H1 (cell line): Measurements from ENCODE around the gene KANSL3. TPM values are rescaled to one million over a fixed set of nuclear protein-coding genes. Genes with fewer than 3 reads are reported as not detected.

Source experiments
- CTCF ChIA-PET: fragments of 300-600 bp; sonication (Branson Sonifier 250); formaldehyde crosslinking; loops from one replicate; lab custom pipeline; 2021; ENCODE audit not compliant: partially characterized antibody; lab: Charles Lee
- POLR2A ChIA-PET: fragments of 300-600 bp; sonication (Branson Sonifier 250); formaldehyde crosslinking; loops from one replicate; lab custom pipeline; 2021; ENCODE audit warnings: inconsistent platforms; ENCODE audit not compliant: partially characterized antibody; lab: Charles Lee
- DNase-seq, 2 experiments: peaks; one replicate each; pipeline versions ENCODE4 v3.0.0 to v3.0.0-alpha.2; 2010 to 2022; ENCODE audit warnings: low spot score in 2 of 2, low read depth in 1 of 2, mixed read lengths in 1 of 2
- FAIRE-seq: peaks from 2 replicates; lab custom pipeline; 2011; peaks lifted over from hg19 to GRCh38; lab: Jason Lieb, UNC
- H2AFZ ChIP-seq: 2 replicates; pipeline ENCODE4 v1.8.1; 2012; ENCODE audit warnings: low read length, inconsistent platforms
- H2AK5ac ChIP-seq: 2 replicates; pipeline ENCODE4 v1.6.1; 2013; ENCODE audit warnings: low read depth, low read length
- H2BK120ac ChIP-seq: replicated peaks from 2 replicates; pipeline ENCODE3; 2013; ENCODE audit warnings: low read depth, low read length, inconsistent platforms
- H2BK12ac ChIP-seq: 2 replicates; pipeline ENCODE4 v1.6.1; 2013; ENCODE audit warnings: low read depth, low read length
- H2BK15ac ChIP-seq: 2 replicates; pipeline ENCODE4 v1.6.1; 2013; ENCODE audit warnings: low read length
- H2BK20ac ChIP-seq: 2 replicates; pipeline ENCODE4 v1.6.1; 2013; ENCODE audit warnings: low read length
- H2BK5ac ChIP-seq: 2 replicates; pipeline ENCODE4 v1.6.1; 2013; ENCODE audit warnings: low read depth, low read length
- H3K14ac ChIP-seq: 2 replicates; pipeline ENCODE4 v1.6.1; 2013; ENCODE audit warnings: inconsistent platforms; ENCODE audit not compliant: insufficient read length
- H3K18ac ChIP-seq: 2 replicates; pipeline ENCODE4 v1.6.1; 2013; ENCODE audit warnings: low read length; ENCODE audit errors: extremely low read depth
- H3K23ac ChIP-seq: 2 replicates; pipeline ENCODE4 v1.6.1; 2013; ENCODE audit warnings: inconsistent platforms; ENCODE audit not compliant: insufficient read length
- H3K23me2 ChIP-seq: 2 replicates; pipeline ENCODE4 v1.6.1; 2013; ENCODE audit warnings: low read depth, low read length
- H3K27ac ChIP-seq: 2 replicates; pipeline ENCODE4 v1.6.1; 2011; ENCODE audit warnings: low read depth, low read length, inconsistent platforms
- H3K27me3 ChIP-seq, 4 experiments: replicated peaks in 1 of 4; 1 replicate in 1 of 4; 2 replicates in 3 of 4; pipeline versions ENCODE4 v1.6.1 to v1.8.1; 2011 to 2013; ENCODE audit warnings: low read length in 3 of 4, mild to moderate bottlenecking in 3 of 4, inconsistent platforms in 2 of 4, mixed read lengths in 2 of 4, moderate library complexity in 1 of 4; ENCODE audit not compliant: control insufficient read depth in 3 of 4, insufficient read depth in 3 of 4; ENCODE audit errors: extremely low read depth in 1 of 4
- H3K36me3 ChIP-seq, 4 experiments: 2 replicates each; pipeline versions ENCODE4 v1.6.1 to v1.8.1; 2011 to 2013; ENCODE audit warnings: mild to moderate bottlenecking in 4 of 4, low read length in 3 of 4, moderate library complexity in 2 of 4, control low read depth in 1 of 4, inconsistent platforms in 1 of 4; ENCODE audit not compliant: insufficient read depth in 4 of 4, control insufficient read depth in 2 of 4
- H3K4ac ChIP-seq: replicated peaks from 2 replicates; pipeline ENCODE3; 2013; ENCODE audit warnings: low read length, low read depth, mixed read lengths, inconsistent platforms; ENCODE audit not compliant: insufficient read length
- H3K4me1 ChIP-seq, 4 experiments: replicated peaks in 1 of 4; 1 replicate in 1 of 4; 2 replicates in 3 of 4; pipeline versions ENCODE4 v1.6.1 to v1.8.1; 2011 to 2013; ENCODE audit warnings: low read length in 3 of 4, inconsistent platforms in 2 of 4, mixed read lengths in 1 of 4; ENCODE audit not compliant: insufficient read depth in 4 of 4, control insufficient read depth in 3 of 4
- H3K4me2 ChIP-seq, 2 experiments: 2 replicates each; pipeline versions ENCODE4 v1.6.1 to v1.8.1; 2011 to 2013; ENCODE audit warnings: low read depth in 2 of 2, low read length in 2 of 2, control low read depth in 1 of 2, inconsistent platforms in 1 of 2, mild to moderate bottlenecking in 1 of 2; ENCODE audit not compliant: insufficient read depth in 1 of 2
- H3K4me3 ChIP-seq, 4 experiments: fragments of 200-600, 300-600 bp in 1 of 4; sonication (generic), shearing (Covaris generic), sonication (Bioruptor Twin) in 1 of 4; 2 replicates each; pipeline versions ENCODE4 v1.5.1 to v1.8.1; 2011 to 2016; ENCODE audit warnings: low read length in 4 of 4, low read depth in 3 of 4, control low read depth in 2 of 4, inconsistent platforms in 2 of 4, mild to moderate bottlenecking in 2 of 4, mixed read lengths in 1 of 4, moderate library complexity in 1 of 4; ENCODE audit not compliant: insufficient read depth in 2 of 4; ENCODE audit errors: extremely low read depth in 1 of 4
- H3K56ac ChIP-seq: replicated peaks from 2 replicates; pipeline ENCODE3; 2013; ENCODE audit warnings: low read depth, mild to moderate bottlenecking, mixed read lengths, low read length, inconsistent platforms; ENCODE audit not compliant: insufficient read length
- H3K79me1 ChIP-seq: 2 replicates; pipeline ENCODE4 v1.6.1; 2013; ENCODE audit warnings: low read depth, low read length, control low read depth
- H3K79me2 ChIP-seq, 2 experiments: 2 replicates each; pipeline versions ENCODE4 v1.6.1 to v1.8.1; 2012 to 2013; ENCODE audit warnings: low read length in 2 of 2, mild to moderate bottlenecking in 2 of 2, inconsistent platforms in 1 of 2; ENCODE audit not compliant: insufficient read depth in 2 of 2, control insufficient read depth in 1 of 2
- H3K9ac ChIP-seq, 4 experiments: replicated peaks in 1 of 4; 1 replicate in 1 of 4; 2 replicates in 3 of 4; pipeline versions ENCODE4 v1.6.1 to v1.8.1; 2011 to 2013; ENCODE audit warnings: low read depth in 3 of 4, low read length in 3 of 4, control low read depth in 2 of 4, mild to moderate bottlenecking in 2 of 4, moderate library complexity in 2 of 4, inconsistent platforms in 1 of 4; ENCODE audit errors: extremely low read depth in 1 of 4
- H3K9me3 ChIP-seq, 2 experiments: 2 replicates each; pipeline versions ENCODE4 v1.6.1 to v1.8.1; 2012 to 2013; ENCODE audit warnings: mild to moderate bottlenecking in 2 of 2, moderate library complexity in 2 of 2, control low read depth in 1 of 2, inconsistent platforms in 1 of 2, low read depth in 1 of 2, low read length in 1 of 2, mixed read lengths in 1 of 2; ENCODE audit not compliant: insufficient read depth in 2 of 2
- H4K20me1 ChIP-seq, 2 experiments: replicated peaks in 1 of 2; 2 replicates each; pipeline versions ENCODE3 to v1.8.1; 2011 to 2013; ENCODE audit warnings: inconsistent platforms in 2 of 2, low read length in 2 of 2, mild to moderate bottlenecking in 1 of 2; ENCODE audit not compliant: insufficient read depth in 2 of 2, control insufficient read depth in 1 of 2
- H4K5ac ChIP-seq: 2 replicates; pipeline ENCODE4 v1.6.1; 2013; ENCODE audit warnings: low read length, low read depth, mixed read lengths, inconsistent platforms; ENCODE audit not compliant: insufficient read length
- H4K8ac ChIP-seq: 2 replicates; pipeline ENCODE4 v1.8.0; 2013; ENCODE audit warnings: mild to moderate bottlenecking, moderate library complexity, low read length, inconsistent platforms; ENCODE audit not compliant: insufficient read depth; ENCODE audit errors: extremely low read depth
- H4K91ac ChIP-seq: replicated peaks from 2 replicates; pipeline ENCODE3; 2013; ENCODE audit warnings: low read length, mixed read lengths, inconsistent platforms; ENCODE audit not compliant: insufficient read length
- ASH2L ChIP-seq: fragments of 200-600, 300-600 bp; sonication (generic); IDR thresholded peaks from one replicate; pipeline ENCODE4 v1.7.1; 2017; ENCODE audit warnings: low read length
- ATF2 ChIP-seq: IDR thresholded peaks from 2 replicates; pipeline ENCODE4 v1.6.1; 2012; ENCODE audit warnings: low read length, inconsistent platforms
- CREB1 ChIP-seq: IDR thresholded peaks from 2 replicates; pipeline ENCODE4 v1.6.1; 2012; ENCODE audit warnings: inconsistent platforms
- GTF2F1 ChIP-seq: IDR thresholded peaks from 2 replicates; pipeline ENCODE4 v1.6.1; 2012; ENCODE audit warnings: low read depth, low read length, improper control_type of control experiment, borderline replicate concordance
- POU5F1 ChIP-seq: IDR thresholded peaks from 2 replicates; pipeline ENCODE4 v1.6.1; 2011; ENCODE audit warnings: low read depth, mild to moderate bottlenecking, low read length, moderate library complexity
- SP2 ChIP-seq: IDR thresholded peaks from 2 replicates; pipeline ENCODE4 v1.6.1; 2012; ENCODE audit warnings: mild to moderate bottlenecking, low read length, inconsistent platforms
- SRF ChIP-seq: IDR thresholded peaks from 2 replicates; pipeline ENCODE4 v1.6.1; 2011; ENCODE audit warnings: mild to moderate bottlenecking, low read depth, low read length, moderate library complexity
- SUZ12 ChIP-seq: fragments of 200-600 bp; sonication (generic); IDR thresholded peaks from 2 replicates; pipeline ENCODE4 v1.6.1; 2012; ENCODE audit warnings: mild to moderate bottlenecking, inconsistent platforms, low read length, moderate library complexity, mixed read lengths
- WGBS, 2 experiments: shearing (Covaris generic) in 1 of 2; methylation state at CpG; one replicate each; pipeline versions ENCODE4 v1.1.6 to v1.1.7; 2013 to 2015; ENCODE audit warnings: low lambda C conversion rate in 2 of 2, mixed read lengths in 2 of 2, inconsistent platforms in 1 of 2, low coverage in 1 of 2, missing lambda C conversion rate in 1 of 2; ENCODE audit not compliant: insufficient replicate concordance in 2 of 2, insufficient coverage in 1 of 2, insufficient read length in 1 of 2; ENCODE audit errors: extremely low coverage in 1 of 2, missing lambda C conversion rate in 1 of 2; 5-methylcytosine and 5-hydroxymethylcytosine counted together
- polyA plus RNA-seq, 7 experiments: library from polyadenylated mRNA; depleted of rRNA in 3 of 7; stranded (reverse) in 5 of 7; unstranded in 2 of 7; fragments of >200 nt in 5 of 7; fragments of 200-250 nt in 2 of 7; gene quantifications; 1 replicate in 5 of 7; 2 replicates in 1 of 7; 4 replicates in 1 of 7; pipeline versions ENCODE4 v1.2.1 to v1.2.3, GENCODE V29; 2011 to 2013; ENCODE audit warnings: missing spikeins in 2 of 7, mixed read lengths in 2 of 7
- total RNA-seq: library from RNA; stranded (reverse); fragmentation: NEBNext Ultra II Directional; extraction: Animal tissue kit (Norgen Biotek cat#: 25700); gene quantifications from 2 replicates; pipeline ENCODE4 v1.2.1, GENCODE V29; 2021

KANSL3 gene
- total and polyA plus RNA-seq, 2 of the 8 experiments (the other 6 are each of a cell fraction or from before 2014, with no cell fraction given): 19.8 to 31.4 TPM

DNA sequence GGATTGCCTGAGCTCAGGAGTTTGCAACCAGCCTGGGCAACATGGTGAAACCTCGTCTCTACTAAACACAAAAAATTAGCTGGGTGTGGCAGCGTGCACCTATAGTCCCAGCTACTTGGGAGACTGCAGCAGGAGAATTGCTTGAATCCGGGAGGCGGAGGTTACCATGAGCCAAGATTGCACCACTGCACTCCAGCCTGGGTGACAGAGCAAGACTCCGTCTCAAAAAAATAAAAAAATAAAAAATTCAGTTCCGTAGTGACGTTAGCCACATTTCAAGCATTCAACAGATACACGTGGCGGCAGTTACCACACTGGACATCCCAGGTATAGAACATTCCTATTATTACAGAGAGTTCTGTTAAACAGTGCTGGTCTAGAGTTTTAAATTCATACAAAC lies 4.5 kb downstream of the KANSL3 start:
- no peak overlapping the region for H3K27ac ChIP-seq
- no peak overlapping the region for H3K14ac ChIP-seq
- no peak overlapping the region for H3K4me2 ChIP-seq
- no peak for DNase-seq
- no peak overlapping the region for H3K9ac ChIP-seq
- no peak overlapping the region for H3K56ac ChIP-seq
- no peak overlapping the region for H2BK20ac ChIP-seq
- H3K4me1 ChIP-seq: peaks cover 0 to 2% (median 0%) of the 10 kb centered on the region in 4 experiments; a peak in 2 of 7 replicates
- no peak overlapping the region for H3K18ac ChIP-seq
- H4K5ac ChIP-seq: no peak overlapping the region
- peaks cover 8% of the 10 kb centered on the region for H3K79me1 ChIP-seq
- no peak for FAIRE-seq
- H3K9me3 ChIP-seq: no peaks in the 10 kb centered on the region
- no peaks in the 10 kb centered on the region for H3K27me3 ChIP-seq
- H2AK5ac ChIP-seq: no peak overlapping the region
- H2BK15ac ChIP-seq: no peak overlapping the region
- TF ChIP-seq SUZ12 (no peak), CREB1 (no peak), ATF2 (no peak), GTF2F1 (no peak), ASH2L (no peak), SRF (no peak), POU5F1 (no peak), SP2 (no peak)
- peaks cover 3 to 6% of the 10 kb centered on the region in 2 experiments for H4K20me1 ChIP-seq
- H3K23me2 ChIP-seq: peaks cover 8% of the 10 kb centered on the region; the same call in 1 of the 2 replicates
- 84% methylated on average over 9 of the region's 9 CpGs; no CpG with 5 or more reads in 1 of the 2 experiments for WGBS, 2 experiments
- peaks cover 3 to 36% (median 9%) of the 10 kb centered on the region in 4 experiments; a peak in 7 of 8 replicates for H3K36me3 ChIP-seq
- no peak overlapping the region for H3K4me3 ChIP-seq
- H4K91ac ChIP-seq: no peak overlapping the region
- peaks cover 0 to 28% of the 10 kb centered on the region in 2 experiments; a peak in 2 of 4 replicates for H3K79me2 ChIP-seq
- H3K4ac ChIP-seq: no peak overlapping the region
- H2BK120ac ChIP-seq: no peak overlapping the region
- no peak overlapping the region for H3K23ac ChIP-seq
- CTCF ChIA-PET: interaction anchor here (1.0 kb wide), 1 partner anchor 227 kb away, joined by 7 read pairs; no protein-coding TSS in a partner anchor
- POLR2A ChIA-PET: interaction anchor here (0.6 kb wide), 1 partner anchor 29 kb away, joined by 5 read pairs; no protein-coding TSS in a partner anchor
- H2BK5ac ChIP-seq: no peak overlapping the region
- H4K8ac ChIP-seq: no peak overlapping the region
- H2AFZ ChIP-seq: no peak overlapping the region
- no peak overlapping the region for H2BK12ac ChIP-seq
